Measurements from ENCODE around the gene TEAD3.

The TEAD3 gene

DNA sequence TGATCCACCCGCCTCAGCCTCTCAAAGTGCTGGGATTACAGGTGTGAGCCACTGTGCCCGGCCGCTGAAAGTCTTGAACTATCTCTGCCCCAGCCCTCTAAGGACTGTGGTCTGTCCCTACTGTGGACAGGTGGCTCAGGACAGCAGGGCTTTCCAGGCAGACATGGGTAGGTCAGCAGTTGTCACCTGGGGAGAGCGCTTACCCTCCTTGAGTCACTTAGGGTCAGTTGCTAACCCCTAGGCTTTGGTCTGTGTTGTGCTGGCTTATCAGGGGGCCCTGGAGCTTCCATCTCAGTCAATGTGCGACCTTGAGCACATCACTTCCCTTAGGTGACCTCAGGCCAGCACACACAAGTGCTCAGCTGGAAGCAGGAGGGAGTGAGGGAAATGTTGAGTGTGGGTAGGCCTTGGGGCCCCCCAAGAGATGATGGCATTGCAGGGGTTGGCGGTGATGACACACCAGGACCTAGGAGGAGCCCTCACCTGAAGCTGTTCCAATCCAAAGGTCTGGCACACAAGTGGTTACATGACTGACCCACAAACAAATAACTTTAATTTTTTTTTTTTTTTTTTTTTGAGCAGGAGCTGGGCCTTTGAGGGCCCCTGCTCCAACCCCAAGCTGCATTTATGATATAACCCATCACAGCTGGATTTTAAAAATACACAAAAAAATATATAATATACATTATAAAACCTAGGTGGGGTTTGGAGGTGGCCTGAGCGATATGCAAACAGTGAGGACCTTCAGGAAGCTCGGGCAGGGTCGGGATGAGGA, 23.6 kb downstream of the TEAD3 start:
- TF ChIP-seq, protein P1, sequence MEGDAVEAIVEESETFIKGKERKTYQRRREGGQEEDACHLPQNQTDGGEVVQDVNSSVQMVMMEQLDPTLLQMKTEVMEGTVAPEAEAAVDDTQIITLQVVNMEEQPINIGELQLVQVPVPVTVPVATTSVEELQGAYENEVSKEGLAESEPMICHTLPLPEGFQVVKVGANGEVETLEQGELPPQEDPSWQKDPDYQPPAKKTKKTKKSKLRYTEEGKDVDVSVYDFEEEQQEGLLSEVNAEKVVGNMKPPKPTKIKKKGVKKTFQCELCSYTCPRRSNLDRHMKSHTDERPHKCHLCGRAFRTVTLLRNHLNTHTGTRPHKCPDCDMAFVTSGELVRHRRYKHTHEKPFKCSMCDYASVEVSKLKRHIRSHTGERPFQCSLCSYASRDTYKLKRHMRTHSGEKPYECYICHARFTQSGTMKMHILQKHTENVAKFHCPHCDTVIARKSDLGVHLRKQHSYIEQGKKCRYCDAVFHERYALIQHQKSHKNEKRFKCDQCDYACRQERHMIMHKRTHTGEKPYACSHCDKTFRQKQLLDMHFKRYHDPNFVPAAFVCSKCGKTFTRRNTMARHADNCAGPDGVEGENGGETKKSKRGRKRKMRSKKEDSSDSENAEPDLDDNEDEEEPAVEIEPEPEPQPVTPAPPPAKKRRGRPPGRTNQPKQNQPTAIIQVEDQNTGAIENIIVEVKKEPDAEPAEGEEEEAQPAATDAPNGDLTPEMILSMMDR (IDR thresholded peaks at IDR 0.05; ENCODE audit: unreplicated experiment in 3 of 3), result no peak
- peak overlapping the region in 1 of 3 experiments; percentile 49 for H3K27ac Mint-ChIP-seq
- peaks cover 66% of the 10 kb centered on the region for H3K36me3 Mint-ChIP-seq (ENCODE audit: low read depth)
- H3K4me1 Mint-ChIP-seq, result peaks cover 34% of the 10 kb centered on the region
- H3K9me3 Mint-ChIP-seq, result no peaks in the 10 kb centered on the region
- no peaks in the 10 kb centered on the region for H3K27me3 Mint-ChIP-seq (ENCODE audit: low read depth)
- H3K4me3 Mint-ChIP-seq, result no peak overlapping the region

DNA sequence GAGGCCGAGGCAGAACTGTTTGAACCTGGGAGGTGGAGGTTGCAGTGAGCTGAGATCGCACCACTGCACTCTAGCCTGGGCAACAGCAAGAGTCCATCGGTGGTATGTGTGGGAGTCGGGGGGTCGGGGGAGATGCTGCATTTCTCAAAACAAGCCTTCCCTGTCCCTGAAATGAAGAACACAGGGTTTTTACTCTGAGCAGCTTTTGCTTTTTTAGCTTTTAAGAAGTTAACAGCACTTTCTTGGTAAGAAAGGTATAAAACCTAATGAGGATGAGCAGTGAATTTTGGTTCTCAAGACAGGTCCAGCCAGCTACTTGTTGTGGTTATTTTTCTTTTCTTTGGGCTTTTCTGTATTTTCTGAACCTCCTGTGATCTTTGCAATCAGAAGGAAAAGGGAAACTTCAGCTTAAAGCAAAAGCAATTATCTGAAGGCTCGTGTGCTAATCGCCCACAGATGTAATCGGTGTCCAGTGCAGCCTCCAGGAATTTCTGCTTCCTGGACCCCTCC, 25.0 kb downstream of the TEAD3 start:
- TF ChIP-seq, protein P1 (IDR thresholded peaks at IDR 0.05; ENCODE audit: unreplicated experiment in 3 of 3), result no peak
- Mint-ChIP-seq H3K9me3 (no peaks in the 10 kb centered on the region), H3K4me3 (peak overlapping the region; percentile 42 to 98 (median 43)), H3K27ac (peak overlapping the region; percentile 74 to 96 (median 87)), H3K27me3 (ENCODE audit: low read depth) (no peaks in the 10 kb centered on the region), H3K4me1 (peaks cover 36% of the 10 kb centered on the region), H3K36me3 (ENCODE audit: low read depth) (peaks cover 55% of the 10 kb centered on the region)

DNA sequence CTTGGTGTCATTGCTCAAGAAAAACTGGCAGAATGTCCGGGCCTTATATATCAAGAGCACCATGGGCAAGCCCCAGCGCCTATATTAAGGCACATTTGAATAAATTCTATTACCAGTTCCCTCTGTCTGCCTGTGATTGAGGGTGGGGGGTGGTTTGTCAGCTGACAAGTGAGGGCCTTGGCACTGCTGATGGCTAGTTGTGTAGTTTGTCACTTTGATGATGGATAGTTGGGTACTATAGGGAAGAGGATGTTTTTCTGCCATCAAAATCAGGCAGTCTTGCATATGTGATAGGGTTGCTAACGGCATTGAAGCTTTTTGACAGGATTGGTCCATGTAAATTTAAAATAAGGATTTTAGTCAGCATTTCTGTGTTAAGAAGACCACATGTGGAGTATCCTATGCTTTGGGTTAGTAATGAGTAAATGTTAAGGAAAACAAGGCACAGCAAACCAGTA, 26.2 kb downstream of the TEAD3 start:
- Mint-ChIP-seq H3K4me1 (peaks cover 36% of the 10 kb centered on the region), H3K4me3 (peak overlapping the region; percentile 87 to 98 (median 97)), H3K27me3 (ENCODE audit: low read depth) (no peaks in the 10 kb centered on the region), H3K36me3 (ENCODE audit: low read depth) (peaks cover 52% of the 10 kb centered on the region), H3K27ac (peak overlapping the region; percentile 60 to 96 (median 87)), H3K9me3 (no peaks in the 10 kb centered on the region)
- TF ChIP-seq, protein P1 (IDR thresholded peaks at IDR 0.05; ENCODE audit: unreplicated experiment in 3 of 3), result no peak

DNA sequence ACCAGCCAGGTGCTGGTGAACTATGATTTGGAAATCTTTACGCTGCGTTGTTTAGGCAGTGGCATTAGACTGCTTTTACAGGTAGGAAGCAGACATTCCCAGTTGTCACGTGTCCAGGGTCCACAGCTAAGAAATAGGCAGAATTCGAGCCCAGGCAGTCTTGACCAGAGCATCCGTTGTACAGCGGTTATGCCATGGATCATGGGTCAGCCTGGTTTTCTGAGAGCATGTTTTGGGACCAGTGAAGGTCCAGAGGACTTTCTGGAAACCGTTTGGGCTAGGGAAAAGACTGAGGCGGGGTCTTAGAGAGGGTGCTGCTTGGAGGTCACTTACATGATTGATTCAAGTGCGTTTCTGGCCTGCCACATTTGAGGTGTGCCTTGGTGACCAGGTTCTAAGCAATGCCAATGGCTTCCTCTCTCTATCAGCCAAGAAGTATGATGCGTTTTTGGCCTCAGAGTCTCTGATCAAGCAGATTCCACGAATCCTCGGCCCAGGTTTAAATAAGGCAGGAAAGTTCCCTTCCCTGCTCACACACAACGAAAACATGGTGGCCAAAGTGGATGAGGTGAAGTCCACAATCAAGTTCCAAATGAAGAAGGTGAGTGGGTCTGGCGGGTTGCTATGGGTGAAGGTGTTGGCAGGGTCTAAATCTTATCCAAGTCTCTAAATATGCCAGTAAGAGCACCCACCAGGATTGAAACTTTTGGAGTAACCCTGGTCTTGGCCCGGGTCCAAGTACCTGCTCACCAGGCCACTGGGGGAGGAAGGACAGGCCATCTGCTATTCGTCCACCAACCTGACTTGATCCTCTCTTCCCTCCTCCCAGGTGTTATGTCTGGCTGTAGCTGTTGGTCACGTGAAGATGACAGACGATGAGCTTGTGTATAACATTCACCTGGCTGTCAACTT, 26.9 kb downstream of the TEAD3 start:
- peaks cover 46% of the 10 kb centered on the region for H3K36me3 Mint-ChIP-seq (ENCODE audit: low read depth)
- H3K9me3 Mint-ChIP-seq, result no peaks in the 10 kb centered on the region
- H3K4me1 Mint-ChIP-seq, result peaks cover 36% of the 10 kb centered on the region
- H3K27me3 Mint-ChIP-seq (ENCODE audit: low read depth), result no peaks in the 10 kb centered on the region
- H3K27ac Mint-ChIP-seq, result peak overlapping the region; percentile 87 to 97 (median 96)
- peak overlapping the region; percentile 87 to 98 (median 97) for H3K4me3 Mint-ChIP-seq
- TF ChIP-seq, protein P1 (IDR thresholded peaks at IDR 0.05; ENCODE audit: unreplicated experiment in 3 of 3), result no peak

DNA sequence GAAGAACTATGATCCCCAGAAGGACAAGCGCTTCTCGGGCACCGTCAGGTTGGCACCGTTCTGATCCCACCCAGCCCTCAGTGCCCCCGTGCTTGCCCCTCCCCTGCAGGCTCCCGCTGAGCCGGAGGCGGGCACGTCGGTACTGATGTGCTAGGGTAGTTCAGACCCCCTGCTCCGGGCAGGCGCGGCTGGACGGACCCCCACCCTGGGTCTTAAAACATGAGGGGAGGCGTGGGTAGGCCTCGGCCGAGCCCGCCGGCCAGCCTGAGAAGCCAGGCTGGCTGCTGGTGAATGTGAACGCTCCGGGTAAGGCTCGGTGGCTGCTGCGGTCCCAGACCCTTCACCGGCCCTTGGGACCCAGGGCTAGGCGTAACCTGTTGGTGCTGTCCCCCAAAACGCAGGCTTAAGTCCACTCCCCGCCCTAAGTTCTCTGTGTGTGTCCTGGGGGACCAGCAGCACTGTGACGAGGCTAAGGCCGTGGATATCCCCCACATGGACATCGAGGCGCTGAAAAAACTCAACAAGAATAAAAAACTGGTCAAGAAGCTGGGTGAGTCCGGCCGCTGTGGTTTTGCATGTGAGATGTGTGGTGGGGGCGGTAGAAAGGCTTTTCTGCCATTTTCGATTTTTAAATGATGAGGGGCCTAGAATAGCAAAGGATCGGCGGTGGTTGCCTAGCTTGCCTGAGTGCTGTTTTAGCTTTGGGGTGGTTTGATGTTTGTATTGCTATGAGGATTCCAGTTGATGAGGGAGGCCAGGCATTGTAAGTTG, 27.7 kb downstream of the TEAD3 start:
- Mint-ChIP-seq H3K4me1 (peaks cover 36% of the 10 kb centered on the region), H3K27me3 (ENCODE audit: low read depth) (no peaks in the 10 kb centered on the region), H3K4me3 (peak overlapping the region; percentile 87 to 98 (median 97)), H3K9me3 (no peaks in the 10 kb centered on the region), H3K36me3 (ENCODE audit: low read depth) (peaks cover 43% of the 10 kb centered on the region), H3K27ac (peak overlapping the region; percentile 87 to 98 (median 96))
- TF ChIP-seq, protein P1 (IDR thresholded peaks at IDR 0.05; ENCODE audit: unreplicated experiment in 3 of 3), result no peak
